IMR-90 (cell line): Measurements from ENCODE around the gene NPPB. TPM values are rescaled to one million over a fixed set of nuclear protein-coding genes. Genes with fewer than 3 reads are reported as not detected.

Source experiments
- ATAC-seq: fragments of 200-7000 bp; cut with Tn5 transposase; 2 replicates; pipeline ENCODE4 v1.9.1; 2020; ENCODE audit warnings: low read depth, mild to moderate bottlenecking, moderate library complexity
- BruUV-seq: library from RNA; stranded (reverse); fragments of 400-500 nt; replicated peaks from 2 replicates; lab custom pipeline; 2021; lab: Mats Ljungman, UMichigan
- CTCF ChIA-PET: fragments of 300-600 bp; formaldehyde crosslinking; extraction: SDS; loops from one replicate; lab custom pipeline; 2021; ENCODE audit warnings: antibody characterized with exemption; lab: Yijun Ruan, JAX
- POLR2A ChIA-PET: fragments of 300-600 bp; sonication (Branson Sonifier 250); formaldehyde crosslinking; loops from one replicate; lab custom pipeline; 2022; ENCODE audit warnings: antibody characterized with exemption; ENCODE audit not compliant: unreplicated experiment; lab: Charles Lee
- DNase-seq: peaks from one replicate; pipeline ENCODE4 v3.0.0; 2013
- H2AFZ ChIP-seq: replicated peaks from 2 replicates; pipeline ENCODE3; 2013; ENCODE audit warnings: low read length, mild to moderate bottlenecking; ENCODE audit not compliant: poor library complexity
- H2AK5ac ChIP-seq: 2 replicates; pipeline ENCODE4 v1.6.1; 2013; ENCODE audit warnings: low read depth, low read length, inconsistent platforms
- H2AK9ac ChIP-seq: replicated peaks from 2 replicates; pipeline ENCODE3; 2013; ENCODE audit warnings: mild to moderate bottlenecking, low read depth, low read length, moderate library complexity; ENCODE audit not compliant: poor library complexity
- H2BK120ac ChIP-seq: 2 replicates; pipeline ENCODE4 v1.6.1; 2013; ENCODE audit warnings: low read depth, low read length, inconsistent platforms
- H2BK15ac ChIP-seq: 3 replicates; pipeline ENCODE4 v1.6.1; 2013; ENCODE audit warnings: low read depth, low read length, inconsistent platforms
- H2BK20ac ChIP-seq: 2 replicates; pipeline ENCODE4 v1.6.1; 2013; ENCODE audit warnings: low read depth, mild to moderate bottlenecking, inconsistent platforms, low read length, moderate library complexity
- H2BK5ac ChIP-seq: 2 replicates; pipeline ENCODE4 v1.6.1; 2013; ENCODE audit warnings: mild to moderate bottlenecking, low read depth, low read length, inconsistent platforms; ENCODE audit not compliant: poor library complexity, severe bottlenecking
- H3K14ac ChIP-seq: replicated peaks from 2 replicates; pipeline ENCODE4 v1.6.1; 2013; ENCODE audit warnings: low read depth, low read length, inconsistent platforms
- H3K18ac ChIP-seq: 2 replicates; pipeline ENCODE4 v1.6.1; 2013; ENCODE audit warnings: low read depth, low read length, control low read depth
- H3K23ac ChIP-seq: 2 replicates; pipeline ENCODE4 v1.6.1; 2013; ENCODE audit warnings: low read depth, low read length, inconsistent platforms
- H3K27ac ChIP-seq: 2 replicates; pipeline ENCODE4 v1.5.1; 2013; ENCODE audit warnings: mild to moderate bottlenecking, control low read depth, low read length; ENCODE audit not compliant: insufficient read depth
- H3K27me3 ChIP-seq: 2 replicates; pipeline ENCODE4 v1.6.1; 2013; ENCODE audit warnings: low read length; ENCODE audit not compliant: control insufficient read depth, insufficient read depth
- H3K36me3 ChIP-seq: 2 replicates; pipeline ENCODE4 v1.6.1; 2013; ENCODE audit warnings: low read length, mixed read lengths; ENCODE audit not compliant: control insufficient read depth, insufficient read depth
- H3K4ac ChIP-seq: 2 replicates; pipeline ENCODE4 v1.6.1; 2013; ENCODE audit warnings: low read depth, low read length, inconsistent platforms
- H3K4me1 ChIP-seq: 2 replicates; pipeline ENCODE4 v1.6.1; 2013; ENCODE audit warnings: low read length, mixed read lengths; ENCODE audit not compliant: control insufficient read depth, insufficient read depth
- H3K4me2 ChIP-seq: 2 replicates; pipeline ENCODE4 v1.6.1; 2013; ENCODE audit warnings: low read depth, mild to moderate bottlenecking, control low read depth, low read length, moderate library complexity
- H3K4me3 ChIP-seq: 2 replicates; pipeline ENCODE4 v1.5.1; 2013; ENCODE audit warnings: low read depth, mild to moderate bottlenecking, control low read depth, low read length, moderate library complexity; ENCODE audit not compliant: insufficient read depth
- H3K56ac ChIP-seq: 2 replicates; pipeline ENCODE4 v1.6.1; 2013; ENCODE audit warnings: low read length, inconsistent platforms; ENCODE audit not compliant: insufficient read depth; ENCODE audit errors: extremely low read depth
- H3K79me1 ChIP-seq, 2 experiments: 2 replicates each; pipeline ENCODE4 v1.6.1; 2013; ENCODE audit warnings: low read length in 2 of 2, inconsistent platforms in 1 of 2, low read depth in 1 of 2
- H3K9ac ChIP-seq: 2 replicates; pipeline ENCODE4 v1.6.1; 2013; ENCODE audit warnings: low read depth, low read length, control low read depth
- H3K9me1 ChIP-seq: 2 replicates; pipeline ENCODE4 v1.6.1; 2013; ENCODE audit warnings: low read length, inconsistent platforms; ENCODE audit not compliant: insufficient read depth
- H3K9me3 ChIP-seq: 2 replicates; pipeline ENCODE4 v1.6.1; 2013; ENCODE audit warnings: low read length; ENCODE audit not compliant: control insufficient read depth, insufficient read depth
- H4K20me1 ChIP-seq: 2 replicates; pipeline ENCODE4 v1.6.1; 2013; ENCODE audit warnings: low read length, inconsistent platforms; ENCODE audit not compliant: insufficient read depth
- H4K5ac ChIP-seq: 2 replicates; pipeline ENCODE4 v1.6.1; 2013; ENCODE audit warnings: mild to moderate bottlenecking, low read depth, low read length, control low read depth
- H4K8ac ChIP-seq, 2 experiments: 2 replicates each; pipeline ENCODE4 v1.6.1; 2013; ENCODE audit warnings: low read depth in 2 of 2, low read length in 2 of 2, control low read depth in 1 of 2, inconsistent platforms in 1 of 2
- H4K91ac ChIP-seq: 2 replicates; pipeline ENCODE4 v1.6.1; 2013; ENCODE audit warnings: low read depth, low read length, inconsistent platforms; ENCODE audit not compliant: insufficient read depth
- CEBPB ChIP-seq: IDR thresholded peaks from 2 replicates; pipeline ENCODE4 v1.6.1; 2012; ENCODE audit warnings: low read depth, low read length, improper control_type of control experiment
- NFE2L2 ChIP-seq: fragments of 150-350 bp; IDR thresholded peaks from 2 replicates; pipeline ENCODE4 v1.6.1; 2016; ENCODE audit warnings: low read depth, mild to moderate bottlenecking, low read length
- WGBS, 2 experiments: methylation state at CpG; one replicate each; pipeline versions ENCODE4 v1.1.5 to v1.1.7; 2013; ENCODE audit warnings: missing lambda C conversion rate in 2 of 2; ENCODE audit not compliant: insufficient read length in 1 of 2; ENCODE audit errors: extremely low coverage in 2 of 2; 5-methylcytosine and 5-hydroxymethylcytosine counted together
- dilution Hi-C: fragments of 300-500 bp; cut with HindIII; formaldehyde crosslinking; loops from one replicate; pipeline ENCODE4 v1.14.3; 2018; ENCODE audit warnings: low sequenced_read_pairs; ENCODE audit not compliant: unreplicated experiment
- in situ Hi-C: fragments of 300-500 bp; cut with MboI; formaldehyde crosslinking; loops from 3 replicates; pipeline ENCODE4 v1.14.3; 2019; ENCODE audit warnings: low sequenced_read_pairs, inconsistent platforms, mixed read lengths
- intact Hi-C: fragments of 100-400 bp; cut with micrococcal nuclease; formaldehyde crosslinking; loops from 2 replicates; pipeline ENCODE4 v1.10.0; 2022
- polyA plus RNA-seq, 3 experiments: library from polyadenylated mRNA; depleted of rRNA; stranded (reverse); fragments of >200 nt; gene quantifications; 2 replicates each; pipeline ENCODE4 v1.2.3, GENCODE V29; 2012; ENCODE audit warnings: low replicate concordance in 1 of 3
- total RNA-seq: library from RNA; depleted of rRNA; stranded (reverse); fragments of >200 nt; gene quantifications from 2 replicates; pipeline ENCODE4 v1.2.3, GENCODE V29; 2012

Gene NPPB
- total and polyA plus RNA-seq, 2 of the 4 experiments (the other 2 are of a cell fraction): not detected

- H3K4me1 ChIP-seq: peaks cover 1% of the 10 kb centered on the region; the same call in 1 of the 2 replicates
- no peaks in the 10 kb centered on the region for H3K27me3 ChIP-seq
- H2BK5ac ChIP-seq: peak overlapping the region; percentile 70
- H3K4me2 ChIP-seq: no peak overlapping the region
- POLR2A ChIA-PET: interaction anchor here (0.6 kb wide), 1 partner anchor 764 kb away, joined by 3 read pairs; no protein-coding TSS in a partner anchor
- H3K27ac ChIP-seq: peak overlapping the region; percentile 6; the same call in 1 of the 2 replicates
- peaks cover 0 to 20% of the 10 kb centered on the region in 2 experiments; a peak in 3 of 4 replicates for H3K79me1 ChIP-seq
- H2AFZ ChIP-seq: no peak overlapping the region
- H3K4ac ChIP-seq: peak overlapping the region; percentile 59
- no peak for TF ChIP-seq NFE2L2
- peak; percentile 77 for TF ChIP-seq CEBPB
- WGBS, 2 experiments: 100% methylated on average over 1 of the region's 3 CpGs; no CpG with 5 or more reads in 1 of the 2 experiments
- no peak overlapping the region; the same call in 1 of the 2 replicates for H3K14ac ChIP-seq
- intact Hi-C loops: no loop called here
- peaks cover 11% of the 10 kb centered on the region for H3K9me1 ChIP-seq
- in situ Hi-C loops: no loop called here
- no peak overlapping the region; the same call in 1 of the 2 replicates for H3K56ac ChIP-seq
- peak; percentile 68 for DNase-seq
- CTCF ChIA-PET: interaction anchor here (0.6 kb wide), 1 partner anchor 1937 kb away, joined by 3 read pairs; no protein-coding TSS in a partner anchor
- peak overlapping the region in 1 of 2 experiments; percentile 51; a peak in 2 of 4 replicates for H4K8ac ChIP-seq
- no peak overlapping the region for H3K18ac ChIP-seq
- H3K4me3 ChIP-seq: no peak overlapping the region
- 0 out of 2 replicates have a peak, but pooled peaks cover 3% of the 10 kb centered on the region for H4K20me1 ChIP-seq
- H4K5ac ChIP-seq: no peak overlapping the region
- H2AK9ac ChIP-seq: no peak overlapping the region
- BruUV-seq: no TSS peak
- H3K9me3 ChIP-seq: no peaks in the 10 kb centered on the region
- no peak overlapping the region for H2BK20ac ChIP-seq
- no peak overlapping the region for H2BK15ac ChIP-seq
- H3K36me3 ChIP-seq: peaks cover 50% of the 10 kb centered on the region
- H3K9ac ChIP-seq: no peak overlapping the region
- H4K91ac ChIP-seq: no peak overlapping the region; the same call in 1 of the 2 replicates
- peak; percentile 87 for ATAC-seq
- H2AK5ac ChIP-seq: peak overlapping the region; percentile 48; the same call in 1 of the 2 replicates
- H2BK120ac ChIP-seq: no peak overlapping the region
- dilution Hi-C loops: no loop called here
- no peak overlapping the region; the same call in 1 of the 2 replicates for H3K23ac ChIP-seq
Measured at GRCh38 chr1:11822091-11822490, 36.7 kb downstream of the NPPB start.
